Bone marrow (tissue), 2 donors: ENCODE measurements around the gene YKT6.

Experiments
- DNase-seq, 2 donors: peaks; one replicate each; lab custom pipeline; 2025; lab: John Stamatoyannopoulos, UW

The YKT6 gene

GRCh38 chr7:44218418-44219201 is 17.8 kb downstream of the YKT6 start:
- DNase-seq: no peak

DNA sequence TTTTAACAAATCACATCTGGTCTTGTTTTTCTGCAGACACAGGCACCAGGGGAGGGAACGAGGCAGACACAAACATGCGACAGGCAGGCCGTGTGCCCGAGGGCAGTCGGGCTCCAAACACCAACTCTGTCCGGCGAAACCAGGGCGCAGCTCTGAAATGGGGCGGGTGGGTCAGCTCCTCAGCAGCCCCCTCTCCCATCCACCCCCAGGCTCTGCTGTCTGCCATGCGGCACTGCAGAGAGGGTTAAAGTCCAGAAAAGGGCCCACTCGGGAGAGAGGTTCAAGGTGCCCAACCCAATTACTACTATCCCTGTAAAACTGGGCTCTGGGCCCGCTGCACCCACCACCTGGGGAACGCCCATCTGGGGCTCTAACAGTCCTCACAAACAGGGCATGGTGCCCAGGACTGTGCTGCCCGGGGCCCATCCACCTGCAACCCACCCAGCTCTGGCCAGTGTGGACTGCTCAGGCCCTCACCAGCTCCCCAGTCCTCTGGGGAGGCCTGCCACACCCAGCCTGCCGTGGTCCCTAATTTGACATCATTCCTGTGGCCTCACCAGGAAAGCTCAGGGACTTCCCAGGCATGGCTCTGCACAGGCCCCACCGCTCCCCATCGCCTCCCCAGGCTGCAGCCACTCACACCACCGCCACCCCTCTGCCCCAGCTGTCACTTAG is 18.7 kb downstream of the YKT6 start:
- no peak for DNase-seq

- no peak for DNase-seq
Measured at GRCh38 chr7:44220046-44220357, 19.2 kb downstream of the YKT6 start.

- DNase-seq: no peak
Measured at GRCh38 chr7:44220358-44221112, 19.8 kb downstream of the YKT6 start.

DNA sequence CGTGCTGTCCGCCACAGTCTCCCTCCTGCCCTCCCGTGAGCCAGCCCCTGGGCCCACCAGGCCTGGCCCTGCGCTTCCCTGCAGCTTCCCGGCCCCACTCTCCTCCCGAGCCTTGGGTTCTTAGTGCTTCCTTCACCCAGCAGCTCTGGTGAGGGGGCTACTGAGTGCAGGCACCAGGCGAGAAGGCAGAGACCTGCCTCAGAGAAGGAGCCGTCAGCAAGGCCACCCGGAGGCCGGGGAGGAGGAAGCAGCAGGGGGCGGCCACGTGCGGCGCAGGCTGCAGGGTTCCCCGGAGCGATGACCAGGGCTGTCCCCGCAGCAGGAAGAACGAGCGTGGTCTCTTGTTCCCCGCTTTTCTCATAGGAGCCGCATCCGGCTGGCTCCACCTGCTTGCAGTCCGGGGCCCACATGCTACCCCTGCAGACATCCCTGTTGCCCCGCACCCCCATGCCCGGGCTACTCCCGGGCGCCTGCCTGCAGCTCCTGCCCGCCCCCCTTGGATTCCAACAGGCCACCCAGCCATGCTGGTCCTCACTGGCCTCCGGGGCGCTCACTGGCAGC is 20.5 kb downstream of the YKT6 start:
- DNase-seq: no peak

- DNase-seq: no peak
Measured at GRCh38 chr7:44222074-44222473, 21.3 kb downstream of the YKT6 start.

DNA sequence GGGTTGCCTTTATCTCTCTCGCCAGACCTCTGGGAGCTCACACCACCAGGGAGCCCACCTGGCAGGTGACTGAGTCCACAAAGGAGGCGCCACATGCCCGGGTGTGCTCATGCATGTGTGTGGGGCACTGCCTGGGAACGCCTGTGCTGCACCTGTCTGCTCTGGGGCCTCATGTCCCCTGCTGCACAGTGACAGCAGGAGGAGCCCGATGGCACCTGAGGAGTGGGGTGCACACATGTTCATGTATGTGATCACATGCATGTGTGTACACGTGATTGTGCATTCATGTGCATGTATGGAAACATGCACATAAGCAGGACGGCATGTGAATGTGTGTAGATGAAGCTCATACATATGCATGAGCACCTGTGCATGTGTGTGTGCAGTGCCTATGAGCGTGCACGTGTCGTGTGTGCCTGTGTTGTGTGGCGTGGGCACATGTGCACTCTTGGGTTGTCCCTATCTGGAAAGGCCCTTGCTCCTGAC is 22.0 kb downstream of the YKT6 start:
- no peak for DNase-seq

DNA sequence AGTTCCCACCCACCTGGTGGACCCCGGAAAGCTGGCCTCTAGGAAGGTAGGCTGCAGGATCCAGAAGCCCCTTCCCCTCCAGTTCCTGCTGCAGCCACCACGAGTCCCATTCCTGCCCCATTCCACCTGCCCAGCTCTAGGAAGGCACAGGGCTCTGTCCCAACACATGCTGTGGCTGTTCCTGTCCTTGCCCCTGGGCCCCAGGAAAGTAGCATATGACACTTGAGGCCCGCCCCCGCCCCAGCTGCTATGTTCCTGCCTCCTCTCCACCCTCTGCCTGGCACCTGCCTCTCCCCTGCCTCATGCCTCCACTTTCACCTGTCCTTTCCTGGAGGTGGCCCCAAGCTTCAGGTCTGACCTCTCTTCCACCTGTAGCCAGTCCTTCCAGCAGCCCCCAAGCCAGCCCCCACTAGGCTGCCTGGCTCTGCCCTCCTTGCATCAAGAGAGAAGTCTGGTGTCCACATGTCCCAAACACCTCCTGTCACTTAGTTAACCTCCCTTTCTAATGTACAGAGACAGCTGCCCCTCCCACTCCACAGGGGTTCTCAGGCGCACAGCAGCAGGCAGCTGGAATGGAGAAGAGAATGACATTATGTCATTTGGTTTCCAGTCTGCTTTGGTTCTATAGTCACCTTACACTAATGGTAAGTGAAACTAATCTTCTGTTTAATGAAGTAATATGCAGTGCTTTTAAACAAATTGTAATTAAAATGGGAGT is 22.7 kb downstream of the YKT6 start:
- no peak for DNase-seq

DNA sequence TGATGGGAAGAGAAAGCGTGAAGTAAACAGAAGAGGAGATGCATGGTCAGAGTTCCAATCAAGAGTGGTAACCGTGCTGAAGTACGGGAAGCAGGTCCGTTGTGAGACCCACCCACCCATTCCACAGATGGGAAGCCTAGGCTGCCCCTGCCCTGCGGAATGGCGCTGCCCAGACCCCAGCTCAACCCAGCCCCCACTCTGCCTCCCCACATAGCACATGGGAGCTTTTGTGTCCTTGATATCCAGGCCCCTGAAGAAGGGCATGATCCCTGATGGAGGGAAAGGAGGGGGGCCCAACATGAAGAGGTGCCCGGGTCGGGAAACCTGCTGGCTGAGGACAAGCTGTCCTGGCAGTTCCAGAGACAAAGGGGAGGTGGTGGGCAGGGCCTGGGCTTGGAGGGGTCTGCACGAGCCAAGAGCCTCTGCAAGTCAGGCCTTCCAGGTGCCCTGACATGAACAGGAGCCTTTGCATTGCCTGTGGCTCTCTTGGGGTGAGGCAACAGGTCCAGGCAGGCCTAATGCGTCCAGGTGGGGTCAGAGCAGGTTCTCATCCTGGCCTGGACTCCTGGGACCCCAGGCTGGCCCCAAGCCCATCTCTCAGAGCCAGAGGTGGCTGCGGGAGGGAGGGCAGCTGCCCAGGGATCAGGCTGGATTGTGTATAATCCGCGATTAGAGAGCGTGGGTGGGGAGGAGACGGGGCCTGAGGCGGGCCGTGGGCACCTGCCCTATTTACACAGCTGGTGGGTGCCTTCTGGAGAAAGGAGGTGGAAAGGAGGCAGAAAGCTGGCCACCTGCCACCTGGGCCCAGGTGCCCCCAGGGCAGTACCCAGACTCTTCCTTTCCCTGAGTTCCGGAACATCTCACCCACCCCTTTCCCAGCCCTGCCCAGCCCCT is 23.5 kb downstream of the YKT6 start:
- no peak for DNase-seq

GRCh38 chr7:44224974-44225565 is 24.3 kb downstream of the YKT6 start:
- DNase-seq: no peak

- no peak for DNase-seq
Measured at GRCh38 chr7:44225566-44226395, 25.0 kb downstream of the YKT6 start.

GRCh38 chr7:44226396-44226753 is 25.6 kb downstream of the YKT6 start:
- DNase-seq: no peak

DNA sequence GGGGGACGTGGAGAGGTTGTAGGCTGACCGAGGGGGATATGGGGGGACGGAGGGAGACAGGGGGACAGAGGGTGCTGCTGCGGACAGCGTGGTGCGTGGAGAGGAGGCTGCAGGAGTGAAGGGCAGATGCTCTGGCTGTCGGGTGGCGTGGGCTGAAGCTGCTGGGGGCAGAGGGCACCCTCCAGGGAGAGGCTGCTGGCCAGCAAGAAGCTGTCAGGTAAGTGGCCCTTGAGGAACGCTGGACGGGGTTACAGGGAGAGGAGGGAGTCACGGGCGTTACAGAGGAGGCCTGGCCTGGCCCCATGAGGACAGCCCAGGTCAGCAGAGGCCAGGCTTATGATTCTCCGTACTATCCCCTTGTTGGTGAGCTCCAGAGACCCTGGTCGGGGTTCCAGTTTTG is 27.1 kb downstream of the YKT6 start:
- DNase-seq: no peak

DNA sequence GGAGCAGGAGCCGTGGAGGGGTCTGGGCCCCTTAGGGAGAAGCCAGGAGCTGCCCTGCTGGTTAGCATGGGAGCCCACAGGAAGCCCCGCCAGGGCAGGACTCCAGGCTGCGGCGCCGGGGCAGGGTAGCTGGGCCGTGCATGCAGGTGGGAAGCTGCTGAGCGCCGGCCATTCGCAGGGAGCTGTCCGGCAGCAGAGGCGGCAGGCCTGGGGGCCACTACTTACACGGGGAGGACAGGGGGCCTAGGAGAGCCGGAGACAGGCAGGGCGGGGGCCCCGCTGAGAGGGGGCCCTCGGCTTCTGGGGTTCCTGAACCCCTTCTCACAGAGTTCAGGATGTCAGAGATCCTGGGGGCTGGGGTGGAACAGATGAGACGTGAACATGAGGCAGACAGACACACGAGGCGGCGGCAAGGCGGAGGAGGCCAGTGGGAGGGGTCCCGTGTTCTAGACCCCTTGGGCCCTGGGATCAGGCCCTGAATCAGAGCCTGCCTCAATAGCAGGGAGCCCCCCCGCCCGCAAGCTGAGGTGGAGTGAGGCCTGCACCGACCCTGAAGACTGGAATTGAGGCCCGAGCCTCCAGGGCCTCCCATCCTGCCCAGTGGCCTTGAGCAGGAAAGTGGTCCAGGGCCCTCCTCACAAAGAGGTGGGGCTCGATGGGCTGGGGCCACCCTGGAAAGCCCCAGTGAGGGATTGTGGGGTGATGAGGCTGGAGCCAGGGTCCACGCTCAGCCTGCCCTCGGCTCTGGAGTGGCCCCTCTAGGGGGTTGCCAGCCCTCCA is 28.0 kb downstream of the YKT6 start:
- DNase-seq: no peak

GRCh38 chr7:44229546-44230105 is 28.8 kb downstream of the YKT6 start:
- no peak for DNase-seq

DNA sequence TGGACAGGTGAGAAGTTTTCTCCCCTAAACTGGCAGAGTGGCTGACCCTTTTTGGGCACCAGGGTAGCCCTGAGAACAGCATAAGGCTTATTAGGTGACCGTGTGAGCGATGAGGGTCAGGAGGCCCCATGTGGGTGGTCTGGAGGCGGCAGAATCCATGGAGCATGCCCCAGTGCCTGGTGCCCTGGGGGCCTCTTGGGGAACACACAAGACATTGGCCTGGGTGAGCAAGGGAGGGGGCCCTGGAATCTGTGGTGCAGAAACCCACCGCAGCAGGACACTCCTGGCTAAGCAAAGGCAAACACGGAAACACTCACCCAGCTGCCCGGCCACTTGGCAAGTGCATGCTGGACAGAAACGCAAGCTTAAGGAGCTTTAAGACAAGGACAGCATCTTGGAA is 29.5 kb downstream of the YKT6 start:
- DNase-seq: no peak

DNA sequence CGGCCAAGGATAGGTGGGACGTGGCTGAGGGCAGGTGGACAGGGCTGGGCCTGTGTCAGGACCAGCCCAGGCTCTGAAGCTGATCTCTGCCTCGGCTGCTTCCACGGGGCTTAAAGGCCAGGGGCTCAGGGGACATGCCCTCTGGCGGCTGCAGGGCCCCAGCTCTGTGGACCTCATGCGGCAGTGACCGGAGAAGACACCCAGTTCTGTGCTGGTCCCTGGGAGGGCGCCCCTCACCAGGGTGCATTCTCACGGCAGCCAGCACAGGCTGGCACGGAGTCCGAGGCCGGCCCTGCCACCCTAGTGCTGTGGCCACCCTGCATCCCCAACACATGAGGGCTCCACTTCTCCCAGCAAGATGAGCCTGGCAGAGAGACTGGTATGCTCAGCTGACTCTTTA is 30.3 kb downstream of the YKT6 start:
- no peak for DNase-seq

- DNase-seq: no peak
Measured at GRCh38 chr7:44232396-44232795, 31.6 kb downstream of the YKT6 start.
